PC-9 (cell line): Measurements from ENCODE around the gene ANAPC10. TPM values are rescaled to one million over a fixed set of nuclear protein-coding genes. Genes with fewer than 3 reads are reported as not detected.

Source experiments
- BruUV-seq: library from RNA; stranded (reverse); fragments of 400-500 nt; replicated peaks from 2 replicates; lab custom pipeline; 2021; lab: Mats Ljungman, UMichigan
- CTCF ChIA-PET: fragments of 300-600 bp; sonication (Branson Sonifier 250); formaldehyde crosslinking; loops from one replicate; lab custom pipeline; 2022; ENCODE audit warnings: antibody characterized with exemption; lab: Charles Lee
- POLR2A ChIA-PET: fragments of 300-600 bp; sonication (Branson Sonifier 250); formaldehyde crosslinking; loops from one replicate; lab custom pipeline; 2022; ENCODE audit warnings: antibody characterized with exemption; ENCODE audit not compliant: unreplicated experiment; lab: Charles Lee
- DNase-seq, 2 experiments: peaks; one replicate each; pipeline versions ENCODE4 v3.0.0 to v3.0.0-alpha.2; 2015 to 2022; ENCODE audit warnings: mixed read lengths in 1 of 2
- H2AFZ ChIP-seq: fragments of 200-600 bp; sonication (generic); 2 replicates; pipeline ENCODE4 v1.8.1; 2017; ENCODE audit warnings: antibody characterized with exemption
- H3F3A ChIP-seq: fragments of 200-600 bp; sonication (generic); 2 replicates; pipeline ENCODE4 v1.8.1; 2017; ENCODE audit warnings: antibody characterized with exemption, mild to moderate bottlenecking, low read depth; ENCODE audit not compliant: insufficient read depth
- H3K27ac ChIP-seq: fragments of 200-600 bp; sonication (generic); 2 replicates; pipeline ENCODE4 v1.6.1; 2016; ENCODE audit warnings: mixed run types
- H3K27me3 ChIP-seq: fragments of 200-600 bp; sonication (generic); 2 replicates; pipeline ENCODE4 v1.6.1; 2016; ENCODE audit warnings: low read depth, mixed run types; ENCODE audit not compliant: insufficient read depth
- H3K36me3 ChIP-seq: fragments of 200-600 bp; sonication (generic); 2 replicates; pipeline ENCODE4 v1.6.1; 2016; ENCODE audit warnings: low read depth, mixed run types
- H3K4me1 ChIP-seq: fragments of 200-600 bp; sonication (generic); replicated peaks from 2 replicates; pipeline ENCODE4 v1.6.1; 2016; ENCODE audit warnings: mixed run types; ENCODE audit not compliant: insufficient read depth
- H3K4me2 ChIP-seq: fragments of 200-600 bp; sonication (generic); 2 replicates; pipeline ENCODE4 v1.6.1; 2017; ENCODE audit warnings: mixed run types
- H3K4me3 ChIP-seq: fragments of 200-600 bp; sonication (generic); 2 replicates; pipeline ENCODE4 v1.6.1; 2016; ENCODE audit warnings: mixed run types
- H3K79me2 ChIP-seq: fragments of 200-600 bp; sonication (generic); 2 replicates; pipeline ENCODE4 v1.6.1; 2017; ENCODE audit warnings: low read depth, mixed run types
- H3K9me2 ChIP-seq: fragments of 200-600 bp; sonication (generic); 2 replicates; pipeline ENCODE4 v1.8.1; 2017; ENCODE audit warnings: mild to moderate bottlenecking; ENCODE audit not compliant: insufficient read depth
- H3K9me3 ChIP-seq: fragments of 200-600 bp; sonication (generic); 2 replicates; pipeline ENCODE4 v1.8.1; 2016; ENCODE audit warnings: low read depth; ENCODE audit not compliant: insufficient read depth
- H4K20me1 ChIP-seq: fragments of 200-600 bp; sonication (generic); 2 replicates; pipeline ENCODE4 v1.8.1; 2017; ENCODE audit not compliant: insufficient read depth
- CTCF ChIP-seq: fragments of 200-600 bp; sonication (generic); conservative IDR thresholded peaks from 2 replicates; pipeline ENCODE4 v1.6.1; 2017; ENCODE audit warnings: mixed run types, antibody characterized with exemption, mild to moderate bottlenecking, moderate library complexity
- EZH2 ChIP-seq: fragments of 200-600 bp; sonication (generic); IDR thresholded peaks from 2 replicates; pipeline ENCODE4 v1.8.0; 2017; ENCODE audit warnings: antibody characterized with exemption, low read depth
- intact Hi-C: fragments of 100-400 bp; cut with micrococcal nuclease; formaldehyde crosslinking; loops from one replicate; pipeline ENCODE4 v1.10.0; 2022; ENCODE audit not compliant: unreplicated experiment
- total RNA-seq: library from RNA; stranded (reverse); gene quantifications from 2 replicates; pipeline ENCODE4 v1.2.3, GENCODE V29; 2021

ANAPC10 gene
- total RNA-seq, 1 experiment from 2014 or later, result 20.2 TPM

- no TSS peak for BruUV-seq
Measured at GRCh38 chr4:145093638-145094037, 4.4 kb downstream of the ANAPC10 start.

GRCh38 chr4:145090380-145090779 is 7.6 kb downstream of the ANAPC10 start:
- Histone ChIP-seq H3K4me2 (no peak overlapping the region), H4K20me1 (no peaks in the 10 kb centered on the region), H3K79me2 (peaks cover 13% of the 10 kb centered on the region; the same call in 1 of the 2 replicates), H3K27ac (no peak overlapping the region), H2AFZ (no peak overlapping the region), H3K4me1 (no peaks in the 10 kb centered on the region), H3K9me2 (no peaks in the 10 kb centered on the region), H3K36me3 (0 out of 2 replicates have a peak, but pooled peaks cover 23% of the 10 kb centered on the region), H3K9me3 (no peaks in the 10 kb centered on the region), H3F3A (no peaks in the 10 kb centered on the region), H3K27me3 (no peaks in the 10 kb centered on the region), H3K4me3 (no peak overlapping the region)
- DNase-seq, result no peak
- CTCF ChIA-PET, result no interaction called here
- intact Hi-C loops, result no loop called here
- POLR2A ChIA-PET, result no interaction called here
- no TSS peak for BruUV-seq
- TF ChIP-seq EZH2 (no peak), CTCF (no peak)

More at GRCh38 chr4:145093638-145094037, 4.4 kb downstream of the ANAPC10 start:
- no peak overlapping the region for H3K4me2 ChIP-seq
- no peak overlapping the region for H3K27ac ChIP-seq
- no peaks in the 10 kb centered on the region for H3K9me2 ChIP-seq
- no peaks in the 10 kb centered on the region for H3K27me3 ChIP-seq
- no peak for DNase-seq
- H3K9me3 ChIP-seq, result no peaks in the 10 kb centered on the region
- intact Hi-C loops, result no loop called here
- H3K36me3 ChIP-seq, result 0 out of 2 replicates have a peak, but pooled peaks cover 23% of the 10 kb centered on the region
- TF ChIP-seq CTCF (no peak), EZH2 (no peak)
- no peak overlapping the region for H3K4me3 ChIP-seq
- H3F3A ChIP-seq, result peaks cover 7% of the 10 kb centered on the region; the same call in 1 of the 2 replicates
- ChIA-PET CTCF (no interaction called here), POLR2A (no interaction called here)
- H3K4me1 ChIP-seq, result peaks cover 9% of the 10 kb centered on the region; the same call in 1 of the 2 replicates
- H3K79me2 ChIP-seq, result peaks cover 37% of the 10 kb centered on the region
- H4K20me1 ChIP-seq, result no peaks in the 10 kb centered on the region
- no peak overlapping the region for H2AFZ ChIP-seq

- POLR2A ChIA-PET, result interaction anchor here (0.6 kb wide), 1 partner anchor 296 kb away, joined by 4 read pairs; no protein-coding TSS in a partner anchor
- Histone ChIP-seq H3K36me3 (0 out of 2 replicates have a peak, but pooled peaks cover 7% of the 10 kb centered on the region), H3K79me2 (no peaks in the 10 kb centered on the region)
Measured at GRCh38 chr4:145083891-145084605, 13.9 kb downstream of the ANAPC10 start.

More at GRCh38 chr4:145083891-145084605, 13.9 kb downstream of the ANAPC10 start:
- intact Hi-C loops, result no loop called here
- Histone ChIP-seq H3K27me3 (no peaks in the 10 kb centered on the region), H3K27ac (no peak overlapping the region), H4K20me1 (no peaks in the 10 kb centered on the region), H2AFZ (no peak overlapping the region), H3F3A (no peaks in the 10 kb centered on the region), H3K9me2 (no peaks in the 10 kb centered on the region), H3K4me1 (no peaks in the 10 kb centered on the region), H3K4me3 (no peak overlapping the region), H3K9me3 (no peaks in the 10 kb centered on the region), H3K4me2 (no peak overlapping the region)
- no peak for TF ChIP-seq EZH2
- no peak for TF ChIP-seq CTCF
- no TSS peak for BruUV-seq
- peak in 1 of 2 experiments; percentile 36 for DNase-seq
- CTCF ChIA-PET, result interaction anchor here (1.2 kb wide), 1 partner anchor 22 kb away, joined by 4 read pairs; no protein-coding TSS in a partner anchor
